HG02938 (cell line): ENCODE results near the gene ARVCF.

Experiments used
- ATAC-seq: cut with Tn5 transposase; IDR thresholded peaks from one replicate; pipeline ENCODE4 v1.9.1; 2021; ENCODE audit warnings: mild to moderate bottlenecking, moderate library complexity; ENCODE audit not compliant: unreplicated experiment

Gene ARVCF

GRCh38 chr22:19962909-19963806 is 53.5 kb downstream of the ARVCF start:
- ATAC-seq = no peak

- ATAC-seq = no peak
Measured at GRCh38 chr22:19962246-19962908, 54.2 kb downstream of the ARVCF start.

- ATAC-seq = no peak
Measured at GRCh38 chr22:19961868-19962245, 54.8 kb downstream of the ARVCF start.

GRCh38 chr22:19961201-19961580 is 55.4 kb downstream of the ARVCF start:
- no peak for ATAC-seq

GRCh38 chr22:19960491-19961200 is 56.0 kb downstream of the ARVCF start:
- no peak for ATAC-seq

GRCh38 chr22:19959587-19960490 is 56.8 kb downstream of the ARVCF start:
- no peak for ATAC-seq

GRCh38 chr22:19959043-19959586 is 57.5 kb downstream of the ARVCF start:
- no peak for ATAC-seq

- no peak for ATAC-seq
Measured at GRCh38 chr22:19958083-19959042, 58.3 kb downstream of the ARVCF start.

- no peak for ATAC-seq
Measured at GRCh38 chr22:19957445-19957844, 59.2 kb downstream of the ARVCF start.

GRCh38 chr22:19955241-19956128 is 61.1 kb downstream of the ARVCF start:
- no peak for ATAC-seq

GRCh38 chr22:19951346-19951745 is 65.3 kb downstream of the ARVCF start:
- no peak for ATAC-seq

- no peak for ATAC-seq
Measured at GRCh38 chr22:19948057-19948760, 68.4 kb downstream of the ARVCF start.

- no peak for ATAC-seq
Measured at GRCh38 chr22:19943082-19944026, 73.3 kb downstream of the ARVCF start.

- ATAC-seq = peak; percentile 49
Measured at GRCh38 chr22:19942157-19943081, 74.2 kb downstream of the ARVCF start.

GRCh38 chr22:19941365-19942082 is 75.1 kb downstream of the ARVCF start, which contains the start of the genes COMT and TXNRD2:
Gene COMT, plus strand, starts transcription at chr22:19941772. Its CDS starts 20,755 bp downstream, at chr22:19962527.
Gene TXNRD2, minus strand, starts transcription at chr22:19941818. Its CDS starts 15 bp downstream, at chr22:19941803.
- no peak for ATAC-seq
